ENCODE measurements around the gene ARID1B.

Gene ARID1B

GRCh38 chr6:157098999-157099398 lies 321.8 kb downstream of the ARID1B start:
- H3K27ac ChIP-seq = no peak overlapping the region
- H3K27me3 ChIP-seq = no peaks in the 10 kb centered on the region
- H3K9me3 ChIP-seq = no peaks in the 10 kb centered on the region
- H3K4me3 ChIP-seq (ENCODE audit: low read depth in 1 of 2, low read length in 1 of 2) = no peak overlapping the region
- no peak for TF ChIP-seq CTCF (IDR thresholded peaks at IDR 0.05)
- H3K4me1 ChIP-seq (ENCODE audit: control insufficient read depth in 1 of 2, insufficient read depth in 1 of 2, low read depth in 1 of 2, low read length in 1 of 2) = no peaks in the 10 kb centered on the region
- H3K36me3 ChIP-seq = no peaks in the 10 kb centered on the region

GRCh38 chr6:157099912-157100593 lies 322.9 kb downstream of the ARID1B start:
- no peak for TF ChIP-seq CTCF (IDR thresholded peaks at IDR 0.05)
- Histone ChIP-seq H3K27me3 (no peaks in the 10 kb centered on the region), H3K27ac (peak overlapping the region; percentile 2), H3K9me3 (no peaks in the 10 kb centered on the region), H3K4me3 (ENCODE audit: low read depth in 1 of 2, low read length in 1 of 2) (no peak overlapping the region), H3K4me1 (ENCODE audit: control insufficient read depth in 1 of 2, insufficient read depth in 1 of 2, low read depth in 1 of 2, low read length in 1 of 2) (no peaks in the 10 kb centered on the region), H3K36me3 (no peaks in the 10 kb centered on the region)

DNA sequence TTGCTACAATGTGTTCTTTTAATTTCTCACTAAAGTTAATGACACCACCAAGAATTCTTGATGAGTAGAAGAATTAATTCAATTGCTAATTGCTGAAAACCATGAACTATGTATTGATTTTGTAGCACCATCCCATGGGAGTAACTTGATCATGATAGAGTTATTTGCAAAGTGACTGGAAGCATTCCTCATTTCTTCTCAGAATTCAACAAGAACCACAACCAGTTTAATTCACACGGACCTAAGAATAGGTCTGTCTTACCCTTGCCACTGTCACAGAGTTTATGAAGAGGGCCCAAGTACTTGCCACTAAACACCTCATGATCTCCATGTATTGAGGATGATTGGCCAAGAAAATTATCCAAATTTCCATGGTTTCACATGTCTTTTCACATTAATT lies 324.0 kb downstream of the ARID1B start:
- Histone ChIP-seq H3K27ac (no peak overlapping the region), H3K4me1 (ENCODE audit: control insufficient read depth in 1 of 2, insufficient read depth in 1 of 2, low read depth in 1 of 2, low read length in 1 of 2) (no peaks in the 10 kb centered on the region), H3K9me3 (no peaks in the 10 kb centered on the region), H3K4me3 (ENCODE audit: low read depth in 1 of 2, low read length in 1 of 2) (no peak overlapping the region), H3K27me3 (no peaks in the 10 kb centered on the region), H3K36me3 (no peaks in the 10 kb centered on the region)
- TF ChIP-seq CTCF (IDR thresholded peaks at IDR 0.05) = no peak

- no peak for TF ChIP-seq CTCF (IDR thresholded peaks at IDR 0.05)
These were observed 327.6 kb downstream of the ARID1B start for GRCh38 chr6:157104803-157105202.

GRCh38 chr6:157106487-157106886 lies 329.3 kb downstream of the ARID1B start:
- H3K9me3 ChIP-seq = no peaks in the 10 kb centered on the region
- H3K4me3 ChIP-seq (ENCODE audit: low read depth in 1 of 2, low read length in 1 of 2) = no peak overlapping the region
- no peaks in the 10 kb centered on the region for H3K27me3 ChIP-seq
- H3K27ac ChIP-seq = no peak overlapping the region
- TF ChIP-seq CTCF (IDR thresholded peaks at IDR 0.05) = no peak
- H3K36me3 ChIP-seq = peaks cover 10% of the 10 kb centered on the region
- H3K4me1 ChIP-seq (ENCODE audit: control insufficient read depth in 1 of 2, insufficient read depth in 1 of 2, low read depth in 1 of 2, low read length in 1 of 2) = no peaks in the 10 kb centered on the region

More at GRCh38 chr6:157104803-157105202, 327.6 kb downstream of the ARID1B start:
- H3K9me3 ChIP-seq = no peaks in the 10 kb centered on the region
- H3K27ac ChIP-seq = no peak overlapping the region
- no peaks in the 10 kb centered on the region for H3K4me1 ChIP-seq (ENCODE audit: control insufficient read depth in 1 of 2, insufficient read depth in 1 of 2, low read depth in 1 of 2, low read length in 1 of 2)
- no peak overlapping the region for H3K4me3 ChIP-seq (ENCODE audit: low read depth in 1 of 2, low read length in 1 of 2)
- no peaks in the 10 kb centered on the region for H3K27me3 ChIP-seq
- no peaks in the 10 kb centered on the region for H3K36me3 ChIP-seq

Measured in neutrophil (primary cell).